ENCODE results near the gene MEIG1.
"Not testable (repeated sequence)": the region's sequence is repeated elsewhere in the genome, so short reads cannot be mapped to it uniquely, and the experiment has no call there.

MEIG1 gene

DNA sequence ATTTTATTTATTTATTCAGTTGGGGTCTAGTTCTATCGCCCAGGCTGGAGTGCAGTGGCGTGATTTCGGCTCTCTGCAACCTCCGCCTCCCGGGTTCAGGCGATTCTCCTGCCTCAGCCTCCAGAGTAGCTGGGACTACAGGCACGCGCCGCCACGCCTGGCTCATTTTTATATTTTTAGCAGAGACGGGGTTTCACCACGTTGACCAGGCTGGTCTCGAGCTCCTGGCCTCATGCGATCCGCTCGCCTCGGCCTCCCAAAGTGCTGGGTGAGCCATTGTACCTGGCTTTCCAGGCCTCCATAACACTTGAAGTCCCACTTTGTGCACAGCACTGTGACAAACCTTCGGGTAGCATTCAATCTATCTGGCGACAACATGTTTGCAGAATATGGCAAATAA, 4.3 kb upstream of the MEIG1 start:
- DNase-seq (ENCODE audit: low spot score): no peak

DNA sequence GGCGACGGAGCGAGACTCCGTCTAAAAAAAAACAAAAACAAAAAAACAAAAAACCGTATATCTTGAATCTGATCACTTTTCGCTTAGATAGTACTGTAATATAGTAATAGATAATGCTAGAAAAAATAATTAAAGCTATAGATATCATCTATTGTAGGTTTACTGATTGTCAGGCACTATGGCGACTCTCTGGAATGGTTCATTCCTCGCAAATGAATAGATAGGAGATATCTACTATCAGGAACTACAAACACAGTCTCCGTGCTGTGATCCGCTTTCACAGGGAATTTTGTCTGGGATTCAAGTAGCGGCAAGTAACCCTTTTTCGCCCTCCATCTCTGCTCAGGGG, 342 bp upstream of the MEIG1 start:
- no peak for DNase-seq (ENCODE audit: low spot score)

DNA sequence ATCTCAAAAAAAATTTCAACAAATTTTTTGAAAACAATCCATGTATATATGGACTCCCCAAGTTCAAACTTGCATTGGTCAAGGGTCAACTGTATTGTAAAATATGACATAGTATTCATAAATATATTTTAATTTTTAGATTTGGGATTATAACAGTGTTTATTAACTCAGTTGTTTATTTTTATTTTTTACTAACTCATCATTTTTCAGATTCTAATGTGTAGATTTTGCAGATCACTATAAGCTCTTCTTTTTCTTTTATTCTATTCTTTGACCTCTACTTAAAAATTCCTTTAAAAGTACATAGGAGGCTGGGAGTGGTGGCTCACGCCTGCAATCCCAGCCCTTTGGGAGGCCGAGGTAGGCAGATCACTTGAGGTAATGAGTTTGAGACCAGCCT, 8.7 kb downstream of the MEIG1 start:
- no peak for DNase-seq (ENCODE audit: low spot score)

DNA sequence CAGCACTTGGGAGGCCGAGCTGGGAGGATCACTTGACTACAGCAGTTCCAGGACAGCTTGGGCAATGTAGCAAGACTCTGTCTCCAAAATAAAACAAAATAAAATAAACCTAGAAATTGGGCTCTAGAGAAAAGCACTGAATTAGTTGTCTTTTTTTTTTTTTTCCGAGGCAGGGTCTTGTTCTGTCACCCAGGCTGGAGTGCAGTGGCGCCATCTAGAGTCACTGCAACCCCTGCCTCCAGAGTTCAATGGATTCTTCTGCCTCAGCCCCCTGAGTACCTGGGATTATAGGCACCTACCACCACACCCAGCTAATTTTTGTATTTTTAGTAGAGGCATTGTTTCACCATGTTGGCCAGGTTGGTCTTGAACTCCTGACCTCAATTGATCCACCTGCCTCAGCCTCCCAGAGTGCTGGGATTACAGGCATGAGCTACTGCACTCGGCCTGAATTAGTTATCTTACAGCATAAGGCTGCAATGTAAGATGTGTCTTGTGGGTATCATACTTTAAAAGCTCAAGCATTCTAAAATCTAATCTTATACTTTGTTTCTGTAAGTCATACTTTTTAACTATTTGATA, 12.8 kb downstream of the MEIG1 start:
- DNase-seq (ENCODE audit: low spot score): no peak

DNA sequence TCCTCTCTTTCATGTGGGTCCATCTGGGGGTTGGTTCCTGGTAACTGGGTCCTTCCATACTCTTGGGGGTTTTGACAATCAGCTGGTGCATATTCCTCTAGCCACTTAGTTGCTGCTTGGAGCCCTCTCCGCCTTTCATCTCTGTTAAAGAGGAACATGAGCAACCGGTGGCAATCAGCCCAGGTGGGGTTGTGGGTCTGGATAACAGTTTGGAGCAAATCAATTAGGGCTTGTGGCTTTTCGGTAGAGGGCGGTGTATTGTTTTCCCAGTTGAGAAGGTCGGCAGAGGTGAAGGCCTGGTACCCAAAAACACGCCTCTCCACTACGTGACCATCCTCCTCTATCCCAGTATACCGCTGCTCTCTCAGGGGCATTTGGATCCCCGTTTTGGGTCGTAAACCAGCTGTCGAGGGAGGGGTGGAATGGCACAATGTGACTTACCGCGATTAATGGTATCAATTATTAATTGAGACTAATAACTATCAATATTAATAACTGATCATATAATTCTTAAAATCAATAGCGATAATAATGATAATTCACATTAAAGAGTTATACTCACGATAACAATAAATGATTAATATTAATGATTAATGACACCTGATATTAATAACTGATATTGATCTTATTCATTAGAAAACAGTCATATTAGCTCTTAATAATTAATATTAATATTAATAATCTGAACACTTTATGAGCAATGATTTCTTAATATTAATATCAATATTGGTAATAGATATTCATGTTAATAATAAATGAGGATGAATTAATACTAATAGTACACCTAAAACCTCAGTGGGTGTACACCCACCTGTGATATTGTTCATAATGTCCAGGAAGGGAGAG, 15.2 kb downstream of the MEIG1 start:
- not testable (repeated sequence) for DNase-seq (ENCODE audit: low spot score)

DNA sequence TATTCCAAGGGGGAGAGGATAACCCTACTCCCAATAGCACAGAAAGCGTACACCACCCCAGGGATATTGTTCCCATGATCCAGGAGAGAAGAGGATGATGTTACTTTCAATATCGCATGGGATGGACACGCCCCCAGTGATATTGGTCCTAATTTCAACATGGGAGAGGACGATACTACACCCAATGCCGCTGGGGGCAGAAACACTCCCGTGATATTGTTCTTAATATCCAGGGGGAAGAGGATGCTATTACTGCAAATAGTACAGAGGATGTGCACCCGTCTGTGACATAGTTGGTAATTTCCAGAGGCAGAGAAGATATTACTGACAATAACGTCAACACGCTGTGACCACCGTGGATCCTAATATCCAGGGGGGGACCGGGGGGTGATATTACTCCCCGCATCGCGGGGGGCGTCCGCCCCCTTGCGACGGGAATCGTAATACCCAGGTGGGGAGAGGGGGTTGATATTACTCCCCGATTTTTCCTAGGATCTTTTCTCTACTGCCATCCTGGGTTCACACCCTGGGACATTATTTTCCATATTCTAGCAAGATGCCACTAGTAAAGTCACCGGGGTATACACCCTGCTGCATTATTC, 16.6 kb downstream of the MEIG1 start:
- no peak for DNase-seq (ENCODE audit: low spot score)

DNA sequence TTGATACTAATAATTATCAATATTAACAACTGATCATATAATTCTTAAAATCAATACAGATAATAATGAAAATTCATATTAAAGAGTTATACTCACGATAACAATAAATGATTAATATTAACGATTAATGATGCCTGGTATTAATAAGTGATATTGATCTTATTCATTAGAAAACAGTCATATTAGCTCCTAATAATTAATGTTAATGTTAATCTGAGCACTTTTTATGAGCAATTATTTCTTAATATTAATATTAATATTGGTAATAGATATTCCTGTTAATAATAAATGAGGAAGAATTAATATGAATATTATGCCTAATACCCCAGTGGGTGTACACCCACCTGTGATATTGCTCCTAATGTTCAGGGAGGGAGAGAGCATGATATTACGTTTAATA, 23.6 kb downstream of the MEIG1 start:
- DNase-seq (ENCODE audit: low spot score): no peak

DNA sequence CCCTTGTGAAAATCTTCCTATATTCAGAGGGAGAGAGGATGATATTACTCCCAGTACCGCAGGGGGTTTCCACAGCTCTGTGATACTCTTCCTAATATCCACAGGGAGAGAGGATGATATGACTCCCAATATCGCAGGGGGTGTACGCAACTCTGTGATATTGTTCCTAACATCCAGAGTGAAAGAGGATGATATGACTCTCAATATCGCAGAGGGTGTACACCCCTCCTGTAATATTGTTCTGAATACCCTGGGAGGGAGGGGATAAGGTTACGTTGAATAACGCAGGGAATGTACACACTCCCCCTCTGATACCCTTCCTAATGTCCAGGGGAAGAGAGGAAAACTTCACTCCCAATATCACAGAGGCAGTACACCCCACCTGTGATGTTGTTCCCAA, 30.4 kb downstream of the MEIG1 start:
- not testable (repeated sequence) for DNase-seq (ENCODE audit: low spot score)

DNA sequence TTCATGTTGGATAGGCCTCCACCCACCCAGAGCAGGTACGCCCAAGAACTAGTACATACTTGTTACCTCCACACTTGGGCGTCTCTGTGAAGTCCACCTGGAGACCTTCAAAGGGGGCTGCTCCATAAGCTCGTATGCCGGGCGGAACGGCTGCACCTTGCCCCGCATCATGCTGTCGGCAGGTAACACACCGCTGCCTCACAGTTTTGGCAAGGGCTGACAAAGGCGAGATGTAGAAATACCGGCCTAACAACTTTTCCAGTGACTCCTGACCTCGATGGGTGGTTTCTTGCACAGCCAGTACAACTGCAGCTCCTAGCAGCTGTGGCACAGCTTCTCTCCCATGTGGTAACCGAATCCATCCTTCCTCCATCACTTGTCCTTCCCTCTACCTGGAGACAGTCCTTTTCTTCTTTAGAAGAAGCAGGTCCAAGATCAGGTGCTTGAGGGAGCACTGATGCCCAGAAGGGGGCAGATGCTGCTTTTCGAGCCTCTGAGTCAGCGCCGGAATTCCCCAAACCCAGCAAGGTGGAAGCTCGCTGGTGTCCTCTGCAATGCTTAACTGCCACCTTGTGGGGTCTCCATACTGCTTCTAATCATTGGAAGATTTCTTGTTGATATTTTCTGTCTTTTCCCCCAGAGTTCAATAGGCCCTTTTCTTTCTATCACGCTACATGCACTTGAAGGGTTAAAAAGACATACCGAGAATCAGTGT, 32.0 kb downstream of the MEIG1 start:
- not testable (repeated sequence) for DNase-seq (ENCODE audit: low spot score)

DNA sequence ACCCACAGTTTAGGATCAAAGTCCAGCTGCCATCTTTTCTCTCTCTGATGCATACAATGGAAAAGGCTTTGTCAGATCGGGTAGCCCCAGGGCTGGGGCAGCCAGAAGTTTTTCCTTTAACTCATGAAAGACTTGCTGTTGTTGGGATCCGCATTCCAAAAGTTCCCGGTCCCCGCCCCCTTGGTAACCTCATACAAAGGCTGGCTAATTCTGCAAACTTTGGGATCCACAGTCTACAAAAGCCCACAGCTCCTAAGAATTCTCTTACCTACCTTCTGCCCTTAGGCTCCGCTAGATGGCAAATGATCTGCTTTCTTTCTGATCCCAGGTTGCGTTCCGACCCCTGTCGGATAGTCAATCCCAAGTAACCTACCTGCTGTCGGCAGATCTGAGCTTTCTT, 33.1 kb downstream of the MEIG1 start:
- DNase-seq (ENCODE audit: low spot score): not testable (repeated sequence)

DNA sequence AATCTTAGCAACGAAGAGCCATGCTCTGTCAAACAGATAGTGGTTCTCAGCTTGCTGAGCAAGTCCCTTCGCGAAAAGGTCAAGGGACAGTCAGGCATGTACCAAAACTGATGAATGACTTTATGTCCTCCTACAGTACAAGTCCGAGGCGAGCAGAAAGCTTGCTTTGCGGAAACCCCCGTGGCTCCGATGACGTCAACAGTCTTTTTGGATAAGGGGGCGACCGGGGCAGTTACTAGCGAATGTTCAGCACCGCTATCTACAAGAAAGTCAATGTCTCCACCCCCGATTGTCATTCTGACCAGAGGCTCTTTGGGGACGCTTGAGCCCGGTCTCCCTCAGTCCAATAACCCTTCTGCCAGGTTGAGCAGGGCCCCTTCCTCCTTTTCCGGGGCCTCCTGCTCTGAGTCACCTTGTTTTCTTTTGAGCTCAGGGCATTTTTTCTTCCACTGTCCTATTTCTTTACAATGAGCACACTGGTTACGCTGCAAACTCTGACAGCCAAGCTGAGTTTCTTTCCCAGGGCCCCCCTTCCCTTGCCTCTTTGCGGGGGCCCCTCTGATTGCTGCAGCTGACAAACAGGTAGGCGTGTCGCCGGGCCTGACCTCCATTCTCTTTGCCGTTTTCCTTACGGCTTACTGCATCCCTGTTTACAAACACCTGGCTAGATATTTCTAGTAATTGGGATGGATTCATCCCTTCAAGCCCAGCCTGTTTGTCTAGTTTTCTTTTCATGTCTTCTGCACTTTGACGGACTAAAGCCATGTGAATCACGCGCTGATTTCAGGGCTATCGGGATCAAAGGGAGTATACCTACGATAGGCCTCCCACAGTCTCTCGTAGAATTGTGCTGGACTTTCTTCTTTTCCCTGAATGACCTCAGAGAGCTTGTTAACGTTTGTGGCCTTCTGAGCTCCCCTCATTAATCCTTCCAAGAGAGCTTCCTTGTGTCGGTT, 34.6 kb downstream of the MEIG1 start:
- DNase-seq (ENCODE audit: low spot score): not testable (repeated sequence)

DNA sequence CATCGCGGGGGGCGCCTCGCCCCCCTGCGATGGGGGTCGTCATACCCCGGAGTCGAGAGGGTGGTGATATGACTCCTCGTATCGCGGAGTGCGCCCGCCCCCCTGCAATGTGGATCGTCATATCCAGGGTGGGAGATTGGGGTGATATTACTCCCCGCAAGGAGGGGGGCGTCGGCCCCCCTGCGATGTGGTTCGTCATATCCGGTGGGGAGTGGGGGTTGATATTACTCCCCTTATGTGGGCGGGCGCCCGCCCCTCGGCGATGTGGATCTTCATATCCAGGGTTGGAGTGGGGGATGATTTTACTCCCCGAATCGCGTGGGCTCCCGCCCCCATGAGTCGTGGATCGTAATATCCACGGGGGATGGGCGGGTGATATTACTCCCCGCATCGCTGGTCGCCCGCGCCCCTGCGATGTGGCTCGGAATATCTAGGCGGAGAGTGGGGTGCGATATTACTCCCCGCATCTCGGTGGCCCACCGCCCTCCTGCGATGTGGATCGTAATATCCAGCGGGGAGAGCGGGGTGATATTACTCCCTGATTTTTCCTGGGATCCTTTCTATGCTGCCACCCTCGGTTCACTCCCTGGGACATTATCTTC, 36.9 kb downstream of the MEIG1 start:
- no peak for DNase-seq (ENCODE audit: low spot score)

DNA sequence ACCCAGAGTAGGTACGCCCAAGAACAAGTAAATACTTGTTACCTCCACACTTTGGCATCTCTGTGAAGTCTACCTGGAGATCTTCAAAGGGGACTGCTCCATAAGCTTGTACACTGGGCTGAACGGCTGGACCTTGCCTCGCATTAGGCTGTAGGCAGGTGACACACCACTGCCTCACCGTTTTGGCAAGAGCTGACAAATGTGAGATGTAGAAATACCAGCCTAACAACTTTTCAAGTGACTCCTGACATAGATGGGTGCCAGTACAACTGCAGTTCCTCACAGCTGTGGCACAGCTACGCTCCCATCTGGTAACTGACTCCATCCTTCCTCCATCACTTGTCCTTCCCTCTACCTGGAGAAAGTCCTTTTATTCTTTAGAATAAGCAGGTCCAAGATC, 54.3 kb downstream of the MEIG1 start:
- not testable (repeated sequence) for DNase-seq (ENCODE audit: low spot score)

DNA sequence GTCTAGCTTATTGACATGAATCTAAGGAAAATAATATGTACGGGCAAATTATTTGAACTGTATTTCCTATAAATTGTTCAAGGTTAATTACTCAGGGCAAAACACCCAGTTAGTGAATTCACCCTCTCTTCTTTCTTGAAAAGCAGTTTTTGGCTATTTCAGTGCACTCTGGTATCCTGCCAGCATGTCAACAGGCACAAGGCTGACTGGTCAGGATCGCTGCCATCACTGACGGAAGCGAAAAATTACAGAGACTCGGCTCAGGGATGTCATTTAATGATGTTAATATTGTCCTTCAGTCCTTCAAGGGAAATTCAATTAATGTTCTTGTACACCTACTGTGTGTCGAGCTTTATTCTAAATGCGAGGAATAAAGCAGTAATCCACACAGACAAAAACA, 56.3 kb downstream of the MEIG1 start:
- DNase-seq (ENCODE audit: low spot score): no peak

DNA sequence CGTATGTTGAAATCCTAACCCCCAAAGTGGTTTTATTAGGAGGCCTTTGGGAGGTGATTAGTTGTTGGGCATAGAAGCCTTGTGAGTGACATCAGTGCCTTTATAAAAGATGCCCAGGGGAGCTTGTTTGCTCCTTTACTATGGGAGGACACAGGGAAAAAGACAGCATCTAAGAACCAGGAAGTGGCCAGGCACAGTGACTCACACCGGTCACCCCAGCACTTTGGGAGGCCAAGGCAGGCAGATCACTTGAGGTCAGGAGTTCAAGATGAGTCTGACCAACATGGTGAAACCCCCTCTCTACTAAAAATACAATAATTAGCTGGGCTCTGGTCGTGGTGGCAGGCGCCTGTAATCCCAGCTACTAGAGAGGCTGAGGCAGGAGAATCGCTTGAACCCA, 61.8 kb downstream of the MEIG1 start:
- DNase-seq (ENCODE audit: low spot score): not testable (repeated sequence)
